Sigmoid colon (tissue), 7 donors: ENCODE measurements around the gene OR6S1. TPM values are rescaled to one million over a fixed set of nuclear protein-coding genes. Genes with fewer than 3 reads are reported as not detected.
A peak's percentile ranks its signal among the peaks of the same experiment; 100 is the strongest.

Source experiments
- DNase-seq: peaks from one replicate; pipeline ENCODE4 v3.0.0-alpha.2; 2019
- H3K27ac ChIP-seq, 4 donors: fragments of 200-600 bp; sonication (generic); one replicate each; pipeline ENCODE4 v1.5.1; 2016 to 2019; ENCODE audit warnings: mild to moderate bottlenecking in 1 of 4
- H3K27me3 ChIP-seq, 3 donors: fragments of 200-600 bp; sonication (generic); one replicate each; pipeline ENCODE4 v1.5.1; 2019; ENCODE audit warnings: mild to moderate bottlenecking in 1 of 3
- H3K36me3 ChIP-seq, 4 donors: fragments of 200-600 bp; sonication (generic); one replicate each; pipeline ENCODE4 v1.5.1; 2016 to 2019
- H3K4me1 ChIP-seq, 4 donors: fragments of 200-600 bp; sonication (generic); one replicate each; pipeline ENCODE4 v1.5.1; 2017 to 2019
- H3K4me3 ChIP-seq, 4 donors: fragments of 200-600 bp; sonication (generic); one replicate each; pipeline ENCODE4 v1.5.1; 2017 to 2019; ENCODE audit warnings: mild to moderate bottlenecking in 2 of 4, moderate library complexity in 1 of 4
- H3K9me3 ChIP-seq, 4 donors: fragments of 200-600 bp in 3 of 4; sonication (generic) in 3 of 4; one replicate each; pipeline versions ENCODE4 v1.5.1 to v1.6.1; 2013 to 2019
- CTCF ChIP-seq, 4 experiments: fragments of 450-650 bp in 3 of 4; fragments of 200-600 bp in 1 of 4; IDR thresholded peaks; one replicate each; pipeline ENCODE4 v1.5.1; 2016 to 2019; ENCODE audit warnings: antibody characterized with exemption in 4 of 4, mild to moderate bottlenecking in 3 of 4, moderate library complexity in 2 of 4
- EP300 ChIP-seq, 4 donors: sonication (generic); formaldehyde crosslinking; IDR thresholded peaks; one replicate each; pipeline ENCODE4 v1.6.1; 2017; ENCODE audit warnings: antibody characterized with exemption in 4 of 4
- POLR2A ChIP-seq, 2 donors: fragments of 450-650 bp; IDR thresholded peaks; one replicate each; pipeline ENCODE4 v1.6.1; 2016; ENCODE audit warnings: antibody characterized with exemption in 2 of 2, mild to moderate bottlenecking in 2 of 2, moderate library complexity in 2 of 2
- POLR2AphosphoS5 ChIP-seq, 4 donors: sonication (generic); formaldehyde crosslinking; IDR thresholded peaks; one replicate each; pipeline ENCODE4 v1.6.1; 2017; ENCODE audit warnings: antibody characterized with exemption in 4 of 4
- WGBS, 2 donors: extraction: QIAGEN DNeasy Blood & Tissue Kit; methylation state at CpG; one replicate each; pipeline ENCODE4 v1.1.7; 2013; 5-methylcytosine and 5-hydroxymethylcytosine counted together
- intact Hi-C: fragments of 100-400 bp; cut with DNase I; formaldehyde crosslinking; loops from one replicate; pipeline ENCODE4 v1.15.1; 2023
- polyA plus RNA-seq, 3 donors: library from polyadenylated mRNA; stranded (reverse); fragments of 200-250 nt; gene quantifications; one replicate each; pipeline ENCODE4 v1.2.3, GENCODE V29; 2013
- total RNA-seq, 4 donors: library from RNA; depleted of rRNA; stranded (reverse); fragments of >200 nt; gene quantifications; one replicate each; pipeline ENCODE4 v1.1.0, GENCODE V29; 2016
- donor health status: healthy with polysubstance abuse.
- donor health status: Bipolar disorder and iron deficiency.
- donor health status: healthy.

OR6S1 gene
- total and polyA plus RNA-seq, 7 donors = not detected

GRCh38 chr14:20610002-20610765 is 31.3 kb downstream of the OR6S1 start:
- peak; percentile 91 for DNase-seq
- WGBS, 2 donors = 2 to 3% methylated on average over 27 of the region's 27 CpGs
- H3K27me3 ChIP-seq = no peaks in the 10 kb centered on the region
- intact Hi-C loops = loop anchor here (2.0 to 10.0 kb wide), 3 partner anchors 268 to 485 kb away; partner anchors contain the start of genes PARP2 and ZNF219
- TF ChIP-seq CTCF (IDR thresholded peaks at IDR 0.05) = no peak
- TF ChIP-seq POLR2AphosphoS5 (IDR thresholded peaks at IDR 0.05) = peak in 2 of 4 donors; percentile 5 to 6
- H3K9me3 ChIP-seq = no peaks in the 10 kb centered on the region
- H3K4me3 ChIP-seq = peak overlapping the region; percentile 78 to 85 (median 83)
- H3K36me3 ChIP-seq = no peaks in the 10 kb centered on the region
- H3K27ac ChIP-seq = peak overlapping the region; percentile 74 to 81 (median 79)
- peaks cover 3 to 21% (median 13%) of the 10 kb centered on the region in 4 donors for H3K4me1 ChIP-seq

GRCh38 chr14:20609215-20610001 is 32.1 kb downstream of the OR6S1 start:
- Histone ChIP-seq H3K27ac (peak overlapping the region; percentile 74 to 81 (median 79)), H3K9me3 (no peaks in the 10 kb centered on the region), H3K27me3 (no peaks in the 10 kb centered on the region), H3K4me3 (peak overlapping the region; percentile 78 to 85 (median 83)), H3K4me1 (peaks cover 3 to 16% (median 10%) of the 10 kb centered on the region in 4 donors), H3K36me3 (no peaks in the 10 kb centered on the region)
- intact Hi-C loops = loop anchor here (2.0 to 10.0 kb wide), 5 partner anchors 79 to 485 kb away; partner anchors contain the start of genes PARP2, TEP1 and ZNF219
- peak; percentile 86 for DNase-seq
- 0% methylated on average over 44 of the region's 44 CpGs for WGBS, 2 donors
- TF ChIP-seq POLR2A (IDR thresholded peaks at IDR 0.05) (no peak), CTCF (IDR thresholded peaks at IDR 0.05) (peak; percentile 89 to 98 (median 92))

- Histone ChIP-seq H3K9me3 (no peaks in the 10 kb centered on the region), H3K4me1 (peaks cover 0 to 15% (median 7%) of the 10 kb centered on the region in 4 donors), H3K27ac (peak overlapping the region in 2 of 4 donors; percentile 78 to 80), H3K27me3 (no peaks in the 10 kb centered on the region), H3K4me3 (no peak overlapping the region), H3K36me3 (no peaks in the 10 kb centered on the region)
- intact Hi-C loops = loop anchor here (2.0 kb wide), 2 partner anchors 78 to 196 kb away; partner anchors contain the start of gene TEP1
- DNase-seq = no peak
- TF ChIP-seq POLR2AphosphoS5 (IDR thresholded peaks at IDR 0.05) (no peak), EP300 (IDR thresholded peaks at IDR 0.05) (no peak), CTCF (IDR thresholded peaks at IDR 0.05) (no peak), POLR2A (IDR thresholded peaks at IDR 0.05) (no peak)
- whole genome bisulfite sequencing, 2 donors = 72 to 77% methylated on average over 7 of the region's 7 CpGs
These were observed 32.9 kb downstream of the OR6S1 start for GRCh38 chr14:20608383-20609110.

- DNase-seq = no peak
- intact Hi-C loops = loop anchor here (2.0 kb wide), 2 partner anchors 77 to 195 kb away; partner anchors contain the start of gene TEP1
- H3K36me3 ChIP-seq = no peaks in the 10 kb centered on the region
- WGBS, 2 donors = 76 to 79% methylated on average over 5 of the region's 5 CpGs
- H3K9me3 ChIP-seq = no peaks in the 10 kb centered on the region
- H3K4me3 ChIP-seq = no peak overlapping the region
- no peak overlapping the region for H3K27ac ChIP-seq
- H3K27me3 ChIP-seq = no peaks in the 10 kb centered on the region
- peaks cover 0 to 11% (median 4%) of the 10 kb centered on the region in 4 donors for H3K4me1 ChIP-seq
- TF ChIP-seq POLR2AphosphoS5 (IDR thresholded peaks at IDR 0.05) (no peak), POLR2A (IDR thresholded peaks at IDR 0.05) (no peak), CTCF (IDR thresholded peaks at IDR 0.05) (no peak), EP300 (IDR thresholded peaks at IDR 0.05) (no peak)
These were observed 33.9 kb downstream of the OR6S1 start for GRCh38 chr14:20607617-20608016.
